ENCODE results near the gene NPFFR1.
"Not testable (repeated sequence)": the region's sequence is repeated elsewhere in the genome, so short reads cannot be mapped to it uniquely, and the experiment has no call there.

Gene NPFFR1

DNA sequence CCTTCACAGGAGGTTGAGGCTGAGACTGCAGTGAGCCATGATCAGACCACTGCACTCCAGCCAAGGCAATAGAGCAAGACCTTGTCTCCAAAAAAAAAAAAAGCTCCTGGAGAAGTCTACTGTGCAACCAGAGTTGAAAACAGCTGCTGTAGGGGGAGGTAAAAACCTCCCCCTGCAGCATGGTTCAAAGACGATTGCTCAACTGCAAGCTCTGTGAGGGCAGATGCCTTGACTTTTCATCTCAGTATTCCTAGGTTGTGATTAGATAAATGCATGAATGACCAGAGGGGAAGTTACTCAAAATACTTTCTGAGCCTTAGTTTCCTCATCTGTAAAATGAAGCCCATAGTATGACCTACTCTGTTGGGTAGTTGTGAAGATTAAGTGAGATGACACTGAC is 25.6 kb downstream of the NPFFR1 start:
- TF ChIP-seq, protein P1, sequence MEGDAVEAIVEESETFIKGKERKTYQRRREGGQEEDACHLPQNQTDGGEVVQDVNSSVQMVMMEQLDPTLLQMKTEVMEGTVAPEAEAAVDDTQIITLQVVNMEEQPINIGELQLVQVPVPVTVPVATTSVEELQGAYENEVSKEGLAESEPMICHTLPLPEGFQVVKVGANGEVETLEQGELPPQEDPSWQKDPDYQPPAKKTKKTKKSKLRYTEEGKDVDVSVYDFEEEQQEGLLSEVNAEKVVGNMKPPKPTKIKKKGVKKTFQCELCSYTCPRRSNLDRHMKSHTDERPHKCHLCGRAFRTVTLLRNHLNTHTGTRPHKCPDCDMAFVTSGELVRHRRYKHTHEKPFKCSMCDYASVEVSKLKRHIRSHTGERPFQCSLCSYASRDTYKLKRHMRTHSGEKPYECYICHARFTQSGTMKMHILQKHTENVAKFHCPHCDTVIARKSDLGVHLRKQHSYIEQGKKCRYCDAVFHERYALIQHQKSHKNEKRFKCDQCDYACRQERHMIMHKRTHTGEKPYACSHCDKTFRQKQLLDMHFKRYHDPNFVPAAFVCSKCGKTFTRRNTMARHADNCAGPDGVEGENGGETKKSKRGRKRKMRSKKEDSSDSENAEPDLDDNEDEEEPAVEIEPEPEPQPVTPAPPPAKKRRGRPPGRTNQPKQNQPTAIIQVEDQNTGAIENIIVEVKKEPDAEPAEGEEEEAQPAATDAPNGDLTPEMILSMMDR (IDR thresholded peaks at IDR 0.05; ENCODE audit: low read depth, low read length): no peak
- H3K4me3 ChIP-seq (ENCODE audit: low read depth, low read length): no peak overlapping the region
- in situ Hi-C loops (cut with HindIII; ENCODE audit: low sequenced_read_pairs): no loop called here
- no peak for DNase-seq (ENCODE audit: low read depth, low spot score)

DNA sequence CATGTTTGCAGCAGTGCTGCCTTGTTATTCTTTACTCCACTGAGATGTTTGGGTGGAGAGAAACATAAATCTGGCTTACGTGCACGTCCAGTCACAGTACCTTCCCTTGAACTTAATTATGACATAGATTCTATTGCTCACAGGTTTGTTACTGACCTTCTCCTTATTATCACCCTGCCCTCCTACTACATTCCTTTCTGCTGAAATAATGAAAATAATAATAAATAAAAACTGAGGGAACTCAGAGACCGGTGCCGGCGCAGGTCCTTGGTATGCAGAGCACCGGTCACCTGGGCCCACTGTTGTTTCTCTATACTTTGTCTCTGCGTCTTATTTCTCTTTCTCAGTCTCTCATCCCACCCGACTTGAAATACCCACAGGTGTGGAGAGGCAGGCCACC is 26.0 kb downstream of the NPFFR1 start:
- in situ Hi-C loops (cut with HindIII; ENCODE audit: low sequenced_read_pairs); DNase-seq (ENCODE audit: low read depth, low spot score): not testable (repeated sequence)

DNA sequence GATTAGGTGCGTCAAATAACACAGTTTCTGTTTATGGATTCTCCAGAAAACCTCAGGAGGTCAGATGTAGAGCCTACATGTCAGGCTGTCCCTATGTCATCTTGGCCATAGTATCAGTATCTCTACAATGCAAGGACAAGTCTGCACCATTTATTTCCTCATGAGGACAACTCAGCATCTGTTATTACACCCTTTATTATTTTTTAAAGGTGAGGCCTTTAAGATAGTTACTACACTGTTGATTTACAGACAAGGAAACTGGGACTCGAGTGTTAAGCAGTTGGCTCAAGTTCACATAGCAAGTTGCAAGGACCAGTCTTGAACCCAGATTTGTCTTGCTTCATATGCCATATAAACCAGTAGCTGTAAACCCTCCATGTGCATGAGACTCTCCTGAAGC is 27.3 kb downstream of the NPFFR1 start:
- TF ChIP-seq, protein P1 (IDR thresholded peaks at IDR 0.05; ENCODE audit: low read depth, low read length): no peak
- in situ Hi-C loops (cut with HindIII; ENCODE audit: low sequenced_read_pairs): no loop called here
- no peak for DNase-seq (ENCODE audit: low read depth, low spot score)
- H3K4me3 ChIP-seq (ENCODE audit: low read depth, low read length): no peak overlapping the region

More for the DNA sequence above, 26.0 kb downstream of the NPFFR1 start:
- not testable (repeated sequence) for H3K4me3 ChIP-seq (ENCODE audit: low read depth, low read length)

DNA sequence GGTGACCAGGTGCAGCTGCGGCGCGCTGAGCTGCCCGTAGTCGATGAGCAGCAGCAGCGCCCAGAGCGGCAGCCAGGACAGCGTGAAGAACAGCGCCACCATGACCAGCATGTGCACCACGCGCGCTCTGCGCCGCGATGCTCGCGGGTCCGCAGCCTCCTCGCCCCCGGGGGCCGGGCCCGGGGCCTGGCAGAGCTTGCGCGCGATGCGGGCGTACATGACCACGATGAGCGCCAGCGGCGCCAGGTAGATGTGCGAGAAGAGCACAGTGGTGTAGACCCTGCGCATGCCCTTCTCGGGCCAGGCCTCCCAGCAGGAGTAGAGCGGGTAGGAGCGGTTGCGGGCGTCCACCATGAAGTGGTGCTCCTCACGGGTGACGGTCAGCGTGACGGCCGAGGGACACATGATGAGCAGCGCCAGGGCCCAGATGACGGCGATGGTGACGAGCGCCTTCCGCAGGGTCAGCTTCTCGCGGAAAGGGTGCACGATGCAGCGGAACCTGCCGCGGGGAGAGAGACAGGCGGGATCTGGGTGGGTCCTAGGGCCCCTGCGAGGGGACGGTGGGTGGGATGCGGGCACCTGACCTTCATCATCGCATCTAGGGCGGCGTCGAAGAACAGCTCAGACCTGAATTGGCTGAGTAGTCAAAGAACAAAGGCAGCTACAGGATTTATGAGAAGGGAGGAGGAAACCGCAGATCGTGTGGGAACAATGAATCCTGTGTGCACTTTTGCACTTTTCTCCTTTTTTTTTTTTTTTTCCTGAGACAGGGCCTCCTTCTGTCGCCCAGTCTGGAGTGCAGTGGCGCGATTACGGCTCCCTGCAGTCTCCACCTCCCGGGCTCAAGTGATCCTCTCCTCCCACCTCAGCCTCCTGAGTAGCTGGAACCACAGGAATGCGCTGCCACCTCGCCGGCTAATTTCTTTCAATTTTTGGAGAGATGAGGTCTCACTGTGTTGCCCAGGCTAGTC is 28.2 kb downstream of the NPFFR1 start:
- in situ Hi-C loops (cut with HindIII; ENCODE audit: low sequenced_read_pairs): no loop called here
- TF ChIP-seq, protein P1 (IDR thresholded peaks at IDR 0.05; ENCODE audit: low read depth, low read length): no peak
- peak; percentile 69 for DNase-seq (ENCODE audit: low read depth, low spot score)
- H3K4me3 ChIP-seq (ENCODE audit: low read depth, low read length): no peak overlapping the region

DNA sequence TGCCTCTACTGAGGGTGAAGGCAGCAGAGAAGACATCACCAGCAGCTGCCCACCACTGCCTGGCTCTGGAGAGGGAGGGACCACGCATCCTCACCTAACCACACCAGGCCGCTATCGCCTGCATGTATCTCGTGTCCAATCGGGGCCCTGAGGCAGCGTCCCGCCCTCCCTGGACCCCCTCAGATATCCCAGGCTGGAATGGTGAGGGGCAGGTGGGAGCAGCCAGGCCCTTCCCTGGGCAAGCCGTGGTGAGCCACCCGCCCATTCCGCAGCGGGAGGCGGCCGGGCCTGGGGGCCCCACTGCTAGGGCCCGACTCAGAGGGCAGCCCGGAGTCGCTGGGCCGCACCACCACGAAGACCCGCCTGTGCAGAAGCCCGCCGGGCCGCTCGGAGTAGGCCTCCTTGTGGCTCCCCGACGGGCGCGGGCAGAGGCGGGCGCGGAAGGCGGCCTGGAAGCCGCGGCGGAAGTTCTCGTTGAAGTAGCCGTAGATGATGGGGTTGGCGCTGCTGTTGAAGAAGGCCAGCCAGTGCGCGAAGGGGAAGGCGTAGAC is 29.0 kb downstream of the NPFFR1 start:
- no peak for DNase-seq (ENCODE audit: low read depth, low spot score)
- TF ChIP-seq, protein P1 (IDR thresholded peaks at IDR 0.05; ENCODE audit: low read depth, low read length): no peak
- H3K4me3 ChIP-seq (ENCODE audit: low read depth, low read length): no peak overlapping the region
- in situ Hi-C loops (cut with HindIII; ENCODE audit: low sequenced_read_pairs): no loop called here

DNA sequence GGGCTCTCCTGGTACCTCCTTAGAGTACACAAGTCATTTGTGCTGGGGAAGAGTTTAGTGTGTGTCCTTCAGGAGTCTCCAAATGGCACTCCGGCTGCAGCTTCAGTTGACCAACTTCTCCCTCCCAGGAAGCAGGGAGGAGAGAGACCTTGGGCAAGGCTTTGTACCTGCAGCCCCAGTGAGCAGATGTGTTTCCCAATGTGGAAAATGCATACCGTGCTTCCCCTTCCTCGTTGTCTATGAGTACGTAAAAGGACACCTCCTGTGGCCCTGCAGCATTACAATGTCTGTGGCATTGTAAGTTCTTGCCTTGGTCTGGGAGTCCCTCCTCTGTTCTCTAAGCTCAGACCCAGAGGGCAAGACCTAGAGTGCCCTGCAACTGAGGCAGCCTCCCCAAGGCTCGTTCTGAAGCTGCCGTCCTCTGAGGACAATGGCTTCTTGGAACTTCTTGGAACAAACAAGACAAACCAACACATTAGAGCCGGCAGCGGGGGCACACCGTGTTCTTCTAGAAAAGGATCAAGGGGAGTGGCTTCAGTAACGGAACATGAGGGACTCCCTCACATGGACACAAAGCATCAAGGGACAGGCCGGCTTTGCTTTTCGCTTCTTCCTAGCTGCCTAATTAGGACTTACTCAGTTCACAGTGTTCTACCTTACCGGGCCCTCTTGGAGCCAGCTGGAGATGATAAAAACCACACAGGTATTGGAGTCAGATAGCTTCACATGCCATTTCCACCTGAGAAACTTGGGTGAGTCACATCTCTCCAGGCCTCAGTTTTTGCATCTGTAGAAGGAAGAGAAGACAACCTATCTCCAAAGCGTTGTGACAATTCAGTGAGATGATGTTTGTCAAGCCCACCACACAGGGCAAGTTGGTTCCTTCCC is 29.7 kb downstream of the NPFFR1 start:
- in situ Hi-C loops (cut with HindIII; ENCODE audit: low sequenced_read_pairs): no loop called here
- TF ChIP-seq, protein P1 (IDR thresholded peaks at IDR 0.05; ENCODE audit: low read depth, low read length): no peak
- H3K4me3 ChIP-seq (ENCODE audit: low read depth, low read length): no peak overlapping the region
- no peak for DNase-seq (ENCODE audit: low read depth, low spot score)

Data from astrocyte of the spinal cord (primary cell).